Islet of Langerhans (tissue), 1 donor: ENCODE results near the gene CHI3L1.
"Not testable (repeated sequence)": the region's sequence is repeated elsewhere in the genome, so short reads cannot be mapped to it uniquely, and the experiment has no call there.

Experiments
- FAIRE-seq: peaks from one replicate; lab custom pipeline; 2011; peaks lifted over from hg19 to GRCh38; lab: Jason Lieb, UNC

The CHI3L1 gene

DNA sequence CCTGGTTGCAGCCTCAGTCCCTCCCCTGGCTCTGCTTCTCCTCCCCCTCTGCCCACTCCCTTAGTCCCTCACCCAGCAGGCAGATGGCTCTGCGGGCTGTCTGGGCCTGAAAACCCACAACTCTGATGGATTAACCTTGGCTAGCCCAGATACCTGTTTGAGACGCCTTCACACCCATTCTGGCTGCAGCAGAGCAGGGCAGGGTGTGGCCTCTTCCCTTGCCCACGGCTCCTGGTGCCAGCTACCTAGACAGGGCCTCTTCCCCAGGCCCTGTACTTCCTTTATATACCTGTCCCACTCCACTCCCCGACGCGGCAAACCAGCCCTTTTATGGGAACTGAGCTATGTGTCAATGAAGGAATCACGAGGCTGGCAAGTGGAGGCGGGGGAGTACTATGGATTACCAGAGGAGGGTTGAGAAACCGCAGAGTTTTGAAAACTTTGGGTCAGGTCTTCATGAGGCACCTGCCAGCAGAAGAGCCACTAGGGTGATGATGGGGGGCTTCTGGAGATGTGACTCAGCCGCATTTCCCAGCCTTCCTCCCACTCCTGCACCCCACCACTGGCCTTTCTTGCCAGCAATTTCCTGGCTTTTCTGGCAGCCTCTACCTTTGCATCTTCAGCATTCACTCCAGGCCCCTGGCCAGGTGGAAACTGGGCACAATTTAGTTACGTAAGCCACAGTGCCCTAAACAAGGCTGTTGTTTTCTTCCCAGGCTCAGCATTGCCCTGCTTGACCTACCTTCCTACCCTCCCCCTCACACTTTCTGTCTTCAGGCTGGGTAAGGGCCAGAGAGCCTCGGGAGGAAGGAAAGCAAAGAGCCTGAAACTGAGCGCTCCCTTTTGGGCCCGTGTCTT lies at the start of gene CHI3L1:
Gene CHI3L1, minus strand, starts transcription at position 259 of the 858 bp plus-strand sequence. Its CDS starts 81 bp downstream, at position 178.
- FAIRE-seq = no peak

GRCh38 chr1:203234901-203235300 lies 48.4 kb upstream of the CHI3L1 start:
- FAIRE-seq = not testable (repeated sequence)

DNA sequence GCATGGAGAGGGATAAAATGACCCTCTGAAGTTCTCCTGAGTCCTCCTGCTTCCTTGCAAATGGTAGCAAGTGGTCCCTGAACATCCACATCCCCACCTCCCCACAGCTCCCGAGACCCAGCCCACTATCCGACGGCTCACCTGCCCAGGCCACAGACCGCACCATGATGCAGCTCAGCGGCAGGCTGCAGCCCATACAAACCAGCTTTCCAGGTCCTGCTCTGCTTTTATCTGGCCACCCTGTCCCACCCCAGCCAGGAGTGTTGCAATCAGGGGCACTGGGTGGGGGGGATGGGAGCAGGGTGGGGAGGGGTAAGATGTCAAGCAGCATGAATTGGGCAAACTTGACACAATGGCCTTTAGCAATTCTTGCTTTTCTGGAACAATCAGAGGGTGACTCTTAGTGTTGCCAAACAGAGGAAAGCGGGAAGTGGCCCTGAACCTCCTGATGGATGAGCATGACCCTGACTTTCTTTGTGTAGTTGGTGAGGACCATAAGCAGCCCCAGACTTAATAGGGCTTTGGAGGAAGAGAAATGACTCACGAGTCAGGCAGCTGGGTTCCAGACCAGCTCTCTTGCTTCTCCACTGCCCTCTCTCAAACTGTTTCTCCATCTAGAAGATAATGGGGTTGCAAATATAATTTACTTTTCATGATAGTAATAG lies 43.1 kb upstream of the CHI3L1 start, which contains the start of gene CHIT1:
Gene CHIT1, minus strand, starts transcription at position 203 of the 665 bp plus-strand sequence. Its CDS starts 37 bp downstream, at position 166.
- no peak for FAIRE-seq

DNA sequence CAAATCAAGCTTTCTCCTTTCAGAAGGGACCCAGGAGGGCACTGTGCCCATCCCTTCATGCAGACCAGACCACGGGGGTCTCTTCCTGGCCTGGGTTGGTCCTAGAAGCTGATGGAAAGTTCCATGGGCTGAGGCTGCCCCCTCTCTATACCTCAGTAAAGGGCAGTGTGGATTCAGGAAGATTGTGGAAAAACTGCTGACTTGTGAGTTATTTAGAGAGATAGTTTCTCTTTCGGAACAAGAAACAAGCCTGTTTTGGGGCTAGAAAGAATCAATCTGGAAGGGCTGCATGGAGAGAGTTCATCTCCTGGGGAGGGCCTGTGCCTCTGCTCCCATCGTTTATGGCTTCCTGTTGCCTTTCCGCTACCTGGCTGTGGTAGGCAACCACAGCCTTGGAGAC lies 42.2 kb upstream of the CHI3L1 start:
- FAIRE-seq = no peak

- no peak for FAIRE-seq
Measured at GRCh38 chr1:203227371-203228083, 41.0 kb upstream of the CHI3L1 start.

- no peak for FAIRE-seq
Measured at GRCh38 chr1:203225071-203225470, 38.6 kb upstream of the CHI3L1 start.

DNA sequence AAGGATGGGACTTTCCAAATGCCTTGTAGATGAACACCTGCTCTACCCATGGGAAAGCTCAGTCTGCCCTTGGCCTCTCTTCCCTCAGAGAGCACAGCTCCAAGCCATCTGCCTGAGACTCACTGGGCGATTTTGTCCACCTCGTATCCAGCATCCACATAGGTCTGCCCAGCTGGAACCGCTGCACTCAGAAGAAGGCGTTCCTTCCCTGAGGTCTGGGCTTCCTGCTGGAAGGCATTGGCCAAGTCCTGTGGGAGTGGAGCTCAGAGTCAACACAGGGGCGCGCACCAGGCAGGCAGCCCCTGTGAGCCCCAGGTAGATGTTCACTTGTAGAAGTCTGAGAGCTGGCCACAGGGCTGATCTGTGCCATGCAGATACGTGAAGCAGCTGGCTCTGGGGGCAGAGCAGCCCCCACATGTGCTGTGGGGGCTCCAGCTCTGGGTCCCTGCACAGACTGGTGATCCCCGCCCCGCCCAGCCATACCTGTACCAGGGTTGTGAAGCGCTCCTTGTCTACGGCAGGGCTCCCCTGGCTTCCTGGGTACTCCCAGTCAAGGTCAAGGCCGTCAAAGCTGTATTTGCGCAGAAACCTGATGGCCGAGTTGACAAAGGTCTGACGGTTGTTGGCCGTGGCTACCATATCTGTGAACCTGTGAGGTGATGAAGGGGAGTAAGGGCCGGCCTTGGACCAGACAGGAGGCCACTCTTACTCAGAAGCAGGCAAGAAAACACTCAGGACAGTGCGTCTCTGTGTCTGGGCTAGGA lies 36.7 kb upstream of the CHI3L1 start:
- FAIRE-seq = no peak

GRCh38 chr1:203219934-203220333 lies 33.4 kb upstream of the CHI3L1 start:
- FAIRE-seq = no peak

DNA sequence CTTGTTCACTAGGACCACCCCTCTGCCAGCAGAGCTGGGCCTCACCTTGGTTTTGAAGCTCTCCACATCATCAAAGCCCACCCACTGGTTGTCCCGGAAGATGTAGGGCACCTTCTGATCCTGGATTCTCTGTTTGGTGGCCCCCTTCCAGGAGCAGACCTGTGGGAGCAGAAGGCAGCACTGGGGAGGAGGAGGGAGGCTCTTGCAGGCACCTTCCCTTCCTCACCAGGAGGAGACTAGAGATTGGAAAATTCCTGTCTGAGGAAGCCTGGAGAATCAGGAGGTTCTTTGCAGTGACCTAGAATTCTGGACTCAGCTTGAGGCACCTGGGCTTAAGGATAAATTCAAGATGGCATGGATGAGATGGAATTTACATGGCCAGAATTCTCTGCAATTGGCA lies 32.7 kb upstream of the CHI3L1 start:
- no peak for FAIRE-seq

GRCh38 chr1:203217668-203218067 lies 31.2 kb upstream of the CHI3L1 start:
- no peak for FAIRE-seq

DNA sequence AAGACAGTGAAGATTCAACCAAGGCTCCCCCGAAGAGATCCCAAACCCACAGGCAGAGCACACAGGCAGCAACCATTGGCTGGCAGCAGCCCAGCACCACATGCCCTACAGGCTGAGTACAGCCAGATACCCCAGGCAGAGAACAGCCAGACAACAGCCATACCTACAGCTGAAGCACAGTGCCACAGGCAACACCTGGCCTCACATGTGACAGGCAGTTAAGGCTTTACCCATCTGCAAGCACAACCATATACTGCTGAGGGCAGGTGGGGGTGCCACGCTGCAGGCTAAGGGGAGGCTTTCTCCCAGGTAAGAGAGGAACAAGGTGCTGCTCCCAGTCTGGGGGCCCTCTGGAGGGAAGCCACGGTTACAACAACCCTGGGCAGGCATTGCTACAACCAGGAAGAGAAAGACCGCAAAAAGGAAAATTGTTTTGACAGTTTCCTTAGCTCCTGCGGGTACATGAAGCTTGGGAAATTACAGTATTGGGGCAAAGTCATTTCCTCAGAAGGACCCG lies 30.7 kb upstream of the CHI3L1 start:
- FAIRE-seq = no peak

DNA sequence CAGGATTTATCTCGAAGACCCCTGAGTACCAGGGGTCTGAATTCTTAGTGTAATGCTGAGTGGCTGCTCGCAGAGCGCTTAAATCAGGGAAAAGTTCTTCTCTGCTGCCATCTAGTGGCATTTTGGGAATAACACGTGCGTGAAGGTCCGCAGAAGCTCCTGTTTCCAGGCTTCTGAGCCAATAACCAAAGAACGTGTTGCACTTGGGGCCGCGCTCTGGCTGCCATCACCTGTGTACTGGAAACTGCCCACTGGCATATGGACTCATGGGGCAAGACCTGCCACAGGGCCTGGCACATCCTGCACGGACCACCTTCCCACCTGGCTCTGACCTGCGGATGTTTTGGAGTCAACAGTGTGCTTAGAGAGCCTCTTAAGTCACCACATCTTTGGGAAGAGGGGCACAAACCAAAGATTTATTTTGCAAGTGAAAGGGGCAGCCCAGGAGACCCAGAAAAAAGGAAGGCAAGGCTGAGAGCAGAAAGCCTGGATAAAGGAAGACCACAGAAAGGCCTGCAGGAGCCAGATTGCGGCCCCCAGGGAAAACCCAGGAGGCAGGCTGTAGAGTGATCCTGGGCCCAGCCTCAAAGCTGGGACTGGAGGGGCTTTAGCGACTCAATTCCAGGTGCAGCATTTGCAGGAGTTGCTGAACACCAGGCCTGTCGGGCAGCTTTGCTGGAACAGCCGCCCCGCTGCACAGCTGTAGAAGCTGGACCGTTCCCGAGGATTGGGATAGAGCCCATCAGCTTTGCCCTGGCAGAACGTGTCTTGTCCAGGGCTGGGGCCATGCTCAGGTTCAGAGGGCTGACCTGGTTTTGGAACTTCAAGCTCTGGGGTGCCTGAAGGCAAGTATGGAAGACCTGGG lies 30.0 kb upstream of the CHI3L1 start:
- FAIRE-seq = no peak

DNA sequence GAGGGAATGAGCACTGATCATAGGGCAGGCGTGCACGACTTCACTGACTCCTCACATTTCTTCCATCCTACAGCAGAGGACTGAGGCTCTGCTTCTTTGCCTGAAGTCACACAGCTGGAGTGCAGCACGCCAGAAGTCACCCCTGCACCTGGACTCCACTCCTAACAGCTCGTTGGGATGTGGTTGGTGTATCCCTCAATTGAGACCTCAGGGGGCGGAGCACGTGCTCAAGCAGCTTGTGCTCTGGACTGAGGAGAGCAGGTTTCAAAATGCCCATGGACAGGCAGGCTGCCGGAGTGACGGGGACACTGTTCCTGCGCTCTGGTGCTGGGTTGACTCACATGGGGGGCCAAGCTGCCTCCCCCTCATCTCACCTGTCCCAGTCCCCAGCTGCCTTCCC lies 29.1 kb upstream of the CHI3L1 start:
- no peak for FAIRE-seq

GRCh38 chr1:203214871-203215270 lies 28.4 kb upstream of the CHI3L1 start:
- FAIRE-seq = no peak

DNA sequence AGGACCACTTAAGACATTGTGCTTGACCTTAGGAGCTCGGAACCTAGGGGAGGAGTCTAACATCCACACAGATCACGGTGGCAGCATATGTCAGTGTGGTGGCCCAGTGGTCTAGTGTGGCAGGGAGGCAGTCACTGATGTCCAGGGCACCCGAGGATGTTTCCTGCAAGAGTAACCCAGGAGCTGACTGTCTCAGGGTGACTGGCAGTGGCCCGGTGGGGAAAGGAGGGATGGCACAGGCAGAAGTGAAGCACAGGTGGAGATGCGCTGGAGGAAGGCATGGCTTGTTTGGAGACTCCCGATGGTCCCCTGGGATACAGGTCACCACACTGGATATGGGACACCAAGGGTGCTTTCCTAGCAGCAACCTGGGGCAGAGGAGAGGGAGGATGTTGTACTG lies 26.6 kb upstream of the CHI3L1 start:
- FAIRE-seq = no peak

GRCh38 chr1:203211812-203212211 lies 25.3 kb upstream of the CHI3L1 start:
- FAIRE-seq = no peak

DNA sequence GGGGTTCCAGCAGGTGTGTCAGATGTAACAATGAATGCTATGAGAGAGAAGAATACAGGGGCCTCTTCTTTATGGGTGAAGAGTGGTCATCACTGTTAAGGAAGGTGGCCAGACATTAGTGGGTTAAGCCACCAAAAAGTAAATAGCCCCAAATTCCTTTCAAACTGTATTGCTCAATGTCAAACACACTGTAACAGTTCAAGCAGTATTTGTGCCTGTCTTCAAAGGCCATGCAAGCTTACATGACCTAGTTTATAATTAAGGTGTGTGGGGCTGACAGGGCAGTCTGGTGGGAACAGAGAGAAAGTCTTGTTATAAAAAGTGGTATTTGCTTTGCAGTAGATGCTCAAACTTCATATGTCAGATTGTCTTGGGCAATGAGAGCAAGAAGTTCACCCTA lies 24.5 kb upstream of the CHI3L1 start:
- FAIRE-seq = no peak

GRCh38 chr1:203210350-203210749 lies 23.8 kb upstream of the CHI3L1 start:
- FAIRE-seq = no peak

- no peak for FAIRE-seq
Measured at GRCh38 chr1:203208181-203208580, 21.7 kb upstream of the CHI3L1 start.

- no peak for FAIRE-seq
Measured at GRCh38 chr1:203207751-203208150, 21.2 kb upstream of the CHI3L1 start.

GRCh38 chr1:203206129-203206687 lies 19.7 kb upstream of the CHI3L1 start:
- FAIRE-seq = no peak
